RWPE2 (cell line): ENCODE results near the gene ESD.
"Not testable (repeated sequence)": the region's sequence is repeated elsewhere in the genome, so short reads cannot be mapped to it uniquely, and the experiment has no call there.

Experiments
- ATAC-seq: fragments of 200-7000 bp; cut with Tn5 transposase; 3 replicates; pipeline ENCODE4 v1.9.1; 2021; ENCODE audit warnings: low read depth
- DNase-seq: peaks from one replicate; pipeline ENCODE4 v3.0.0-alpha.2; 2020; ENCODE audit warnings: low spot score
- H3K27ac ChIP-seq: fragments of 450-650 bp; 2 replicates; pipeline ENCODE4 v1.5.1; 2017; ENCODE audit warnings: mild to moderate bottlenecking; ENCODE audit not compliant: poor library complexity, severe bottlenecking
- H3K27me3 ChIP-seq: fragments of 250-450 bp; sonication (Bioruptor Pico); 2 replicates; pipeline ENCODE4 v1.5.1; 2021; ENCODE audit warnings: mild to moderate bottlenecking, moderate library complexity; ENCODE audit not compliant: insufficient read depth, poor library complexity, severe bottlenecking
- H3K36me3 ChIP-seq: fragments of 250-450 bp; sonication (Bioruptor Pico); 2 replicates; pipeline ENCODE4 v1.5.1; 2020; ENCODE audit warnings: low read depth, mild to moderate bottlenecking, moderate library complexity
- H3K4me1 ChIP-seq: fragments of 250-450 bp; sonication (Bioruptor Pico); 2 replicates; pipeline ENCODE4 v1.5.1; 2021; ENCODE audit warnings: mild to moderate bottlenecking, moderate library complexity; ENCODE audit not compliant: insufficient read depth, poor library complexity, severe bottlenecking
- H3K4me3 ChIP-seq: fragments of 250-450 bp; sonication (Bioruptor Pico); 2 replicates; pipeline ENCODE4 v1.5.1; 2021; ENCODE audit warnings: mild to moderate bottlenecking, moderate library complexity; ENCODE audit not compliant: severe bottlenecking
- H3K9me3 ChIP-seq: fragments of 250-450 bp; sonication (Bioruptor Pico); 2 replicates; pipeline ENCODE4 v1.5.1; 2021; ENCODE audit warnings: mild to moderate bottlenecking, moderate library complexity; ENCODE audit not compliant: severe bottlenecking
- TF ChIP-seq, protein P1 (sequence below): fragments of 450-650 bp; IDR thresholded peaks from one replicate; pipeline ENCODE4 v1.5.1; 2017; ENCODE audit warnings: mild to moderate bottlenecking, moderate library complexity; ENCODE audit not compliant: poor library complexity, severe bottlenecking

Gene ESD

DNA sequence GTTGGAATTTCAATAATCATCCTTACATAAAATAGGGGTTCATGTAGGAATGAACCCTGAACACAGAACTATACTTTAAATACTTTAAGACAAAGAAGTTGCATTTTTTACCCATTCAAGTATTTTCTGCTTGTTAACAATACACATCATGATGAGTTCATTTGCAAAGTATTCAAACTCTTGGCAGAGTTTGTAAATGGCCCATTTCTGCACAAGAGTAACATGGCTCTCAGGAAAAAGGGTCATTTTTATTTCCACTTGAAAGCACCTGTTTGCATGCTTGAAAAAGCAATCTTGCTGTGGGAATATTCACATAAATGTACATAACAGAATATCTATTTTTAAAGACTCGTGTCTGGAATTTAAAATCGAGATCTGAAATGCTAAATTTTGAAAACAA, 18.1 kb downstream of the ESD start:
- no peak overlapping the region for H3K27ac ChIP-seq
- H3K36me3 ChIP-seq = peaks cover 98% of the 10 kb centered on the region
- DNase-seq (no peak), ATAC-seq (no peak)
- H3K27me3 ChIP-seq = no peaks in the 10 kb centered on the region
- H3K4me1 ChIP-seq = no peaks in the 10 kb centered on the region
- TF ChIP-seq, protein P1, sequence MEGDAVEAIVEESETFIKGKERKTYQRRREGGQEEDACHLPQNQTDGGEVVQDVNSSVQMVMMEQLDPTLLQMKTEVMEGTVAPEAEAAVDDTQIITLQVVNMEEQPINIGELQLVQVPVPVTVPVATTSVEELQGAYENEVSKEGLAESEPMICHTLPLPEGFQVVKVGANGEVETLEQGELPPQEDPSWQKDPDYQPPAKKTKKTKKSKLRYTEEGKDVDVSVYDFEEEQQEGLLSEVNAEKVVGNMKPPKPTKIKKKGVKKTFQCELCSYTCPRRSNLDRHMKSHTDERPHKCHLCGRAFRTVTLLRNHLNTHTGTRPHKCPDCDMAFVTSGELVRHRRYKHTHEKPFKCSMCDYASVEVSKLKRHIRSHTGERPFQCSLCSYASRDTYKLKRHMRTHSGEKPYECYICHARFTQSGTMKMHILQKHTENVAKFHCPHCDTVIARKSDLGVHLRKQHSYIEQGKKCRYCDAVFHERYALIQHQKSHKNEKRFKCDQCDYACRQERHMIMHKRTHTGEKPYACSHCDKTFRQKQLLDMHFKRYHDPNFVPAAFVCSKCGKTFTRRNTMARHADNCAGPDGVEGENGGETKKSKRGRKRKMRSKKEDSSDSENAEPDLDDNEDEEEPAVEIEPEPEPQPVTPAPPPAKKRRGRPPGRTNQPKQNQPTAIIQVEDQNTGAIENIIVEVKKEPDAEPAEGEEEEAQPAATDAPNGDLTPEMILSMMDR = no peak
- no peaks in the 10 kb centered on the region for H3K9me3 ChIP-seq
- no peak overlapping the region for H3K4me3 ChIP-seq

DNA sequence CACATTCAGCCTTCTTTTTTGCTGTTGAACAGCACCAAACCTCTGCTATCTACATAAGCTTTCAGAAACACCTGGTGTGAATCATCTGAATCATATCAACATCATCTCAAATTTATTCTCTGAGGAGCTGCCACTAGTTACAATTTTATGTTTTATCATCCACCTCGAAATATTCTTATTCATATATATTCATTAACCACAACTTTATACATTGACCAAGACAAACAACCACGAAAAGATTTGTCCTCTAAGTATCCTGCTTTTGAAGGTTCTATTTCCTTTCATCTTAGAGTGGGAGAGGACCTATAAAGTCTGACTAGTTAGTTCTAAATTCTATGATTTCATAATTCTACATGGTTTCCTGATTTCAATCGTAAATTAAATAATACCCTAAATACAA, 18.9 kb downstream of the ESD start:
- no peak for ATAC-seq
- H3K27ac ChIP-seq = no peak overlapping the region
- TF ChIP-seq, protein P1 = no peak
- H3K27me3 ChIP-seq = no peaks in the 10 kb centered on the region
- no peak for DNase-seq
- no peak overlapping the region for H3K4me3 ChIP-seq
- no peaks in the 10 kb centered on the region for H3K9me3 ChIP-seq
- H3K4me1 ChIP-seq = no peaks in the 10 kb centered on the region
- peaks cover 96% of the 10 kb centered on the region for H3K36me3 ChIP-seq

DNA sequence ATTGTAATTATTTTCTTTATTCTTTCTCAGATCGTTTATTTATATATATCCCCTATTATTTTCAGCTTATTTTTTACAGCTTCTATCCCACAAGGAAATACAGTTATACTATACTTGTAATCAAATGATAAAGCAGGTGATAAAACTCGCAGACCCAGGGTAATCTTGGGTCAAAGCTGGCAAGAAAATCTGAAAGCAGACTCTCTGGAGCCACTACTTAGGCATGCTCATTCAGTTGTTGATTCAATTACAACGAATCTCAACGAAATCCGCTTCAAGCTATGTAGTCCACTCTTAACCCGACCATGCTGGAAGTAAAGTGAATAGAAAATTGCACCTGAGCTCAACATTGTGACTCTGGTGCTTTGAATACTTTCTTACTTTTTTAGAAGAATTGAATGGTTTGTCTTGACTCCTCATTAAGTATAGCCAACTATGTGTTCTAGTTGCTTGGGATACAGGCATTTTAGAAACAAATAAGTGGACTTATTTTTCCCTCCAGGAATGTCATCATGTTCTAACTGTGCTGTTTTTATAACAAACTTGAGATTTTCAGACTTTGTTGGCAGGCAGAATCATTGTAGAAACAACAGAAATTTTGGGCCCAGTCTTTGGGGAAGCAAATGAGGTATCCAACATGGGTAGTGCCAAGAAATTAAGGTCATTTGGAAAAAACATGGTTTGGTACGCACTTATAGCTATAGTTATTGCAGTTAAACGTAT, 21.4 kb downstream of the ESD start:
- Histone ChIP-seq H3K4me3 (no peak overlapping the region), H3K36me3 (peaks cover 88% of the 10 kb centered on the region), H3K27ac (no peak overlapping the region), H3K27me3 (no peaks in the 10 kb centered on the region), H3K4me1 (no peaks in the 10 kb centered on the region), H3K9me3 (no peaks in the 10 kb centered on the region)
- DNase-seq (no peak), ATAC-seq (no peak)
- TF ChIP-seq, protein P1 = no peak

DNA sequence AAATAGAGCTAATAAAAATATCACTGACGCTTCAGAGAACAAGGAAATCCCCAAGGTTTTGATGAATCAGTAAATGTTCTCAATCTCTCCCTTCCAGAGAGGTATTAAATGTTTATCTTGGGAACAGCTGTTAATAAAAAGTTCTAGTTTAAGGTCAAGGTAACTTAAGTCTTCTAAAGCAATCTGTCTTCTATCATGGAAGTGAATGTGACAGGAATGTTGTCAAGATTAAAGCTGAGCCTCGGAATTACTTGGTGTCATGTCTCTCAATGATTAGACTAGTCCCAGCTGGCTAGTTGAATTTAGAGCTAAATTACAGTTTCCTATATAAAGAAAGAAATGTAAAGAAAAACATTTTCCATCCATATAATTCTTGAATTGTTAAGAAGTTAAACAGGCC, 23.4 kb downstream of the ESD start:
- Histone ChIP-seq H3K27ac (no peak overlapping the region), H3K27me3 (no peaks in the 10 kb centered on the region), H3K36me3 (peaks cover 76% of the 10 kb centered on the region), H3K9me3 (no peaks in the 10 kb centered on the region), H3K4me3 (no peak overlapping the region), H3K4me1 (no peaks in the 10 kb centered on the region)
- TF ChIP-seq, protein P1 = no peak
- no peak for DNase-seq
- ATAC-seq = no peak

DNA sequence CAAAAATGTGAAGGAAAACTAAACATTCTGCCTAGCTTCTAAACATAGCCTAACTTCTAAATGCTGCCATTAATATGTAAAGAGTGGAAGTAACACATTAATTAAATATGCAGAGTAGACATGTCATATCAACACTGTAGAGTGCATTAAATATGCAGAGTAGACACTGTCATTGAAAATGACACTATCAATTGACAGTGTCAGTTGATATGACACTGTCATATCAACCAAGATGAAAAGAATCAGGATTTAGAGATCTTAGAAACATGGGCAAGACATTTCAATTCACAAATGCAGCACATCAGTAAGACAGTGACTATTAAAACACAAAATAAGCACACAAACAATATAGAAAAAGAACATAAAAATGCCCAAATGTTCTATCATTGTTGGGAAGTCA, 25.3 kb downstream of the ESD start:
- H3K9me3 ChIP-seq = no peaks in the 10 kb centered on the region
- H3K36me3 ChIP-seq = peaks cover 58% of the 10 kb centered on the region
- no peak overlapping the region for H3K4me3 ChIP-seq
- no peak overlapping the region for H3K27ac ChIP-seq
- no peaks in the 10 kb centered on the region for H3K4me1 ChIP-seq
- DNase-seq (no peak), ATAC-seq (no peak)
- TF ChIP-seq, protein P1 = no peak
- H3K27me3 ChIP-seq = no peaks in the 10 kb centered on the region

DNA sequence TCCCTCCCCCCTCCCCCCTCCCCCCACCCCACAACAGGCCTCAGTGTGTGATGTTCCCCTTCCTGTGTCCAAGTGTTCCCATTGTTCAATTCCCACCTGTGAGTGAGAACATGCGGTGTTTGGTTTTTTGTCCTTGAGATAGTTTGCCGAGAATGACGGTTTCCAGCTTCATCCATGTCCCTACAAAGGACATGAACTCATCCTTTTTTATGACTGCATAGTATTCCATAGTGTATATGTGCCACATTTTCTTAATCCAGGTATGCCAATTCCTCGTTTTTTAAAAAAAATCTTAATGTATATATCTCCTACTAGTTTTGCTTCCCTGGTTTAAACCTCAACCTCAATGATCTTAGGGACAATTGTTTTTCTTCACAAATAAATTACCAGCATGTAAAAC, 27.0 kb downstream of the ESD start:
- H3K4me3 ChIP-seq, H3K9me3 ChIP-seq, H3K27me3 ChIP-seq, ATAC-seq, H3K27ac ChIP-seq, H3K4me1 ChIP-seq, DNase-seq: not testable (repeated sequence)
- H3K36me3 ChIP-seq = peaks cover 40% of the 10 kb centered on the region
